Cardiac septum (tissue), 1 donor: ENCODE data around the gene NELL2. TPM values are rescaled to one million over a fixed set of nuclear protein-coding genes. Genes with fewer than 3 reads are reported as not detected.

Experiments used
- DNase-seq: peaks from one replicate; pipeline ENCODE4 v3.0.0-alpha.2; 2020; ENCODE audit warnings: low spot score
- intact Hi-C: fragments of 100-400 bp; cut with DNase I; formaldehyde crosslinking; loops from one replicate; pipeline ENCODE4 v1.14.0; 2022
- total RNA-seq: library from RNA; stranded (reverse); fragmentation: NEBNext Ultra II Directional; extraction: Animal tissue kit (Norgen Biotek cat#: 25700); gene quantifications from one replicate; pipeline ENCODE4 v1.2.1, GENCODE V29; 2021
- donor health status: DM: no; HTN: no; CAD: no.

Gene NELL2
- total RNA-seq, 1 donor from 2014 or later: 1.3 TPM

DNA sequence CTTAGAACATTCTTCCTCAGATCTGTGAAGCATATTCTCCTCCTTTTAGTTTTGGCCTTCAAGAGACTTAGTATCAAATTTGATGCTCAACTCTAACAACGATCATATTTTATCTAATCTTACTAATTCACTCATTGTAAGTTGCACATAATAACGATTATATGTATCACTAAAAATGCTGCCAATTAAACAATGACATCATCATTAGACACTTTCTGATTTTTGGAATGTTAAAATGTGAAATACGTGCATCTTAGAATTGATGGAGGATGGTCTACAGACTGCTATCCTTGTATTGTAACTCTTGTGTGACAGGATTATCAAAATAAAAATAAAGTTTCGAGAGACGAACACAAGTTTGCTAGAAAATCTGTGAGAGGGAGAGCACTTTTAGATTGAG, 311.0 kb downstream of the NELL2 start:
- intact Hi-C loops: no loop called here
- DNase-seq: no peak

DNA sequence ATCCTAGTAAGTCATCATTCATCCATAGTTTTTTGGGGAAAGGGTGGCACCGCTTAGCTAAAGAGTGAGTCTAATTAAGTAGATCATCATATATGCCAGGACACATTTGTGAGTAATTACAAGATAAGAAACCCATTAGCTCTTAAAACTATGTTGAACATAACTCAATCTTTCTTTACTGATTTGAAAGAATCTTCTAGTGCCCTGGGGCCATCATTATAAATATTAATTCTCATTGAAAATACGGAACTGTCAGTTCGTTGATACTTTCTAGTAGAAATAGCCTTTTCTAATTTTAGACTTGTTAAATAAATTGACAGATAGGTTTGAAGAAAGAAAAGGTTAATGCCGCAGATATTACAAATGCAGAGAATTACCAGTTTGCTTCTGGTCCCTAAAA, 312.6 kb downstream of the NELL2 start:
- DNase-seq: no peak
- intact Hi-C loops: no loop called here

DNA sequence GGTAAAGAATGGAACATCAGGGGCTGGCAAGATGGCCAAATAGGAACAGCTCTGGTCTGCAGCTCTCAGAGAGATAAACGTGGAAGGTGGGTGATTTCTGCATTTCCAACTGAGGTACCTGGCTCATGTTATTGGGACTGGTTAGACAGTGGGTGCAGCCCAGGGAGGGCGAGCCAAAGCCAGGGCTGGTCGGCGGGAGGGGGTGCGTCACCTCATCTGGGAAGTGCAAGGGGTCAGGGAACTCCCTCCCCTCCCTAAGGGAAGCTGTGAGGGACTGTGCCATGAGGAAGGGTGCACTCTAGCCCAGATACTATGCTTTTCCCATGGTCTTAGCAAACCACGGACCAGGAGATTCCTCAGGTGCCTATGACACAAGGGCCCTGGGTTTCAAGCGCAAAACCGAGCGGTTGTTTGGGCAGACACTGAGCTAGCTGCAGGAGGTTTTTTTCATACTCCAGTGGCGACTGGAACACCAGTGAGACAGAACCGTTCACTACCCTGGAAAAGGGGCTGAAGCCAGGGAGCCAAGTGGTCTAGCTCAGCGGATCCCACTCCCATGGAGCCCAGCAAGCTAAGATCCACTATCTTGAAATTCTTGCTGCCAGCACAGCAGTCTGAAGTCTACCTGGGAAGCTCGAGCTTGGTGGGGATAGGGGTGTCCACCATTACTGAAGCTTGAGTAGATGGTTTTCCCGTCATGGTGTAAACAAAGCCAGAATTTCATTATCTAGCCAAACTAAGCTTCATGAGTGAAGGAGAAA, 317.6 kb downstream of the NELL2 start:
- no peak for DNase-seq
- intact Hi-C loops: no loop called here

DNA sequence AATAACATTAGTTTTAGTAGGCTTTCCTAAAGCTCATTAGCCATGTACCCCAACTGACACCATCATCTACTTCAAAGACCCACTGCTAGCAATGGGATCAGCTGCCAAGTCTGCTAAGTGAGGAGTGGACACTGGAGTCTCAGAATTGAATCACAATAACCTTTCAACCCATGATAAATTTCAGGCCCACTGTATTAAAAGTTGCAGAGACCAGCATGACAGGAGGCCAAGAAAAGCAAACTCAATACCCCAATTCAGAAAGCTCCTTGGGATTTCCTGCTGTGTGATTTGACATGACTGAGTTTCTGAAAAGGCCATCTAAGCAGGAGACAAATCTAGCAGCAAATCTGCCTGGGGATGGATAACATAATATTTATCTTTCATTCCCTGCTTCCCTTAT, 320.7 kb downstream of the NELL2 start:
- intact Hi-C loops: no loop called here
- DNase-seq: no peak

DNA sequence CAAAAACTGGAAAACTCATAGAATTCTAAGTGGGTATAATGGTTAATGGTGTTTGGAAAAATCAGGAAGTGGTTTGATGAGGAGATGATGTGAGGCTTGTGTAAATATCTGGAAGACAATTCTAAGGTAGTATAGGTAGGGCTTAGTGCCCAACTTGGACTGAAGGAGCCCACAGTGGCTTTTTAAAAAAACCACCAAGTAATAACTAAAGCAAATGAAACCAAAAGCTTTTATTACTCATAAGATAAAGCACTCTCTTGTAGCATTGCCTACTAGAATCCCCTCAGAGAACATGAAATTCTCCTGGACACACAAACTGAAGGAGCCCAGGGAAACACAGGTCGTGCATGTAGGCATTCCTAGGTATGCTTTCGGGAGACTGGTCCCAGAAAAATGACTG, 324.5 kb downstream of the NELL2 start:
- DNase-seq: no peak
- intact Hi-C loops: no loop called here

DNA sequence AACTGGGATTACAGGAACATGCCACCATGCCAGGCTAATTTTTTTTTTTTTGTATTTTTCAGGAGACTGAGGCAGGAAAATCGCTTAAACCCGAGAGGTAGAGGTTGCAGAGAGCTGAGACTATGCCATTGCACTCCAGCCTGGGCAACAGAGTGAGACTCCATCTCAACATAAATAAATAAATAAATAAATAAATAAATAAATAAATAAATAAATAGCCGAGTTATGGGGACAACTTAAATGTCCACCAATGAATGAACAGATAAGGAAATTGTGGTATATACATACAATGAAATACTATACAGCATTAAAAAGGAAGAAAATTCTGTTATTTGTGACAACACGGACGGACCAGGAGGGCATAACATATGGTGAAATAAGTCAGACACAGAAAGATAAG, 325.7 kb downstream of the NELL2 start:
- intact Hi-C loops: no loop called here
- DNase-seq: no peak

DNA sequence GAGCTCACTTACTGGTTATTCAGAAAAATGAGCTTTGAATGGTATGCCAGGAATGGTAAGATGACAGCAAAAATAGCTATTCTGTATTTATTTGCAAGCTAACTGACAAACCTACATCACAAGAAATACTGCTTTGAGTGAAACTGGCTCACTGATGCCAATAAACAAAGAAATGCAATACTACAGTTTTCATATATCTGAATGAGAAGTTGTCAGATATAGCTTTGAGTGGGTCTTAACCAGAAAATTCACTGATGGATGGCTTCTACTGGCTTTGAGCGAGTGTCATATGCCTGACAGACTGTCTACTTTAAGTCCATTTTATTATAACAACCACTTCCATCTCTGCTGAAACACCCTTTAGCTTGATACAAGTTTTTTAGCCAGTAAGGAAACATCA, 330.1 kb downstream of the NELL2 start:
- intact Hi-C loops: no loop called here
- no peak for DNase-seq

DNA sequence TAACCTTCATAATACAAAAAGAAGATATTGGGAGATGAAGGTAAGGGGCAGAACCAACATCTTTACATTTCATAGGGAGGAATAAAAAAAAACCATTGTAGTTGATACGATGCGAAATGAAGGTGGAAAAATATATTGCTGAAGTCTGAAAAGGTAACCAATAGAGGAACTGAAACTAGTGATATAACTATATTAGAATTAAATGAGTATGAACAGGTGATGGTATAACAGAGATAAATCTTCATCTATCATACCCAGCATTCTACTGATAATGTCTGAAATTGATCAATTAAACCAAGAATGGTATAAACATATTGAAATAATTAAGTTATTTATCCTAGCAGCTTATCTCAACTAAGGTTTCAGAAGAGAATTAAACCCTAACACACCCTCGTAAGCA, 332.1 kb downstream of the NELL2 start:
- intact Hi-C loops: no loop called here
- DNase-seq: no peak

DNA sequence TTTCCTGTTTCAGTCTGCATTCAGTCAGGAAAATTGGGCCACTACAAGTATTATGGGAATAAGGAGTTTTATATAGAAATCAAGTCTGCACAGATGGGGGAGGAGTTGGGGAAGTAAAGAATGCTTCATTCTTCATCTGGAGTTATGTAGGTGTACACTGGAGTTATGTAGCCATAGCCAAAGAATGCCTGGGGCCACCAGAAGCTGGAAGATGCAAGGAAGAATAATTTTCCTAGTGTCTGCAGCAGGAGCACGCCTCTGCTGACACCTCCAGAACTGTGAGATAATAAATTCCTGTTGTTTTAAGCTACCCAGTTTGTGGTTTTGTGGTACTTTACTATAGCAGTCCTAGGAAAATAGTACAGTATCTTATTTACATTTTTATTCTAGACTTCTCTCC, 333.4 kb downstream of the NELL2 start:
- intact Hi-C loops: no loop called here
- no peak for DNase-seq

DNA sequence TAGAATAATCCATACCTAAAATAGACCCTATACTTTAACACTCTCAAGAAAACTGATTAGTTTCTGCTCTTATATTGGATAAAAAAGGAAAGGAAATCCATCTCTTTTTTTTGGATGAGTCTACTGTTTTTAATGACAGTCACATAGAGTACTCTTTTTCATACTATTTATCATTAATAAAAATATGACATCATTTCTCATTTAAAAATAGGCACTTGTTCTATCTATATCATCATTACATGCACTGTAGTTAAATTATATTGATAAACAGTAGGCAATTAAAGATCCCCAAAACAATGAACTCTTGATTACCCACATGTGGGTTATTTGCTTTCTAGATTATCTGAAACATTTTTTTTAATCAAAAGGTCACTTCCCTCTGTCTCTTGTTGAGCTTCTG, 338.8 kb downstream of the NELL2 start:
- intact Hi-C loops: no loop called here

DNA sequence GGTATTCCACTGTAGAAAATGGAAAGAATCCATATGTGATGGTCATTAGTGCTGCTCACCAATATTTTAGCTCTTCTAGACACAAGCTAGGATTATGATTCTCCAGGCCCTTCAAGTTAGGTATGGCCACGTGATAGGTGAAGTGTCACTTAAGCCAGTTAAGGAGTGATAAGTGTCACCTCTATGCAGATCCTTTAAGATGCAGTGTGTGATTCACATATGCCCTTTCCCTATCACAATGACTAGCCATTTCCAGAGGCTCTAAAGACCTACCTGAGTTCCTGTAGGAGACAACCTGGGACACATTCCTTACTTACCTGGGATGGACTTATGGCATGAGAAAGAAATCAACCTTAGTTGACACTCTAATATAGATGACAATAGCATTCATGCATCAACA, 343.2 kb downstream of the NELL2 start:
- intact Hi-C loops: no loop called here
- DNase-seq: no peak

More for the DNA sequence above, 338.8 kb downstream of the NELL2 start:
- DNase-seq: no peak

DNA sequence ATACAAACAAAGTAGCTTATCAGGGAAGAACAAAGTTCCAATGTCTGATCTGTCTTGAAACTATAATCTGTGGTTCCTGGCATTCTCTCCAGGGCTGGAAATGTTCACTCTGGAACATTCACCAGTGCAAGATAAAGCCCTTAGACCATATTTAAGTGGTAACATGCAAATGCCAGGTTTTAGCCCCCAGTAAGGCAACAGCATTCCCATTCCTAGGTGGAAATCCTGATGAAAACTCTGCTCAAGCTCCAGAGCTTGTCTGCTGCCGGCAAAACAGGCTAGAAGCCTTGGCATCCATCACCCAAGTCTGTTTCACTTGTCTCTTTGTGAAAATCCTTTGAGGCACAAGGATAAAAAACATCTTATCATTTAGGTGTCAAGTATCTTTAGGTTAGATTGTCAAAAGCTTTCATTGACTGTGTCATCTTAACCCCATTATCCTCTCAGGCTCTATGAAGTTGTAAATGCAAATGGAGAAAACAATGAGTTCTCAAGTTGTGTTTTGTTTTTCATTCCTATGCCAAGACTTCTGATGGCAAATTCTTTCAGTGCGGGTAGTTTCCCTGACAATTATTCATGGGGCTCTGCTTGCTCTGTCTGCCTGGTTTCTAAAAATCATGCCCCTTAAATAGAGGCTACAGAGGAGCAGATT, 344.7 kb downstream of the NELL2 start:
- no peak for DNase-seq
- intact Hi-C loops: no loop called here

DNA sequence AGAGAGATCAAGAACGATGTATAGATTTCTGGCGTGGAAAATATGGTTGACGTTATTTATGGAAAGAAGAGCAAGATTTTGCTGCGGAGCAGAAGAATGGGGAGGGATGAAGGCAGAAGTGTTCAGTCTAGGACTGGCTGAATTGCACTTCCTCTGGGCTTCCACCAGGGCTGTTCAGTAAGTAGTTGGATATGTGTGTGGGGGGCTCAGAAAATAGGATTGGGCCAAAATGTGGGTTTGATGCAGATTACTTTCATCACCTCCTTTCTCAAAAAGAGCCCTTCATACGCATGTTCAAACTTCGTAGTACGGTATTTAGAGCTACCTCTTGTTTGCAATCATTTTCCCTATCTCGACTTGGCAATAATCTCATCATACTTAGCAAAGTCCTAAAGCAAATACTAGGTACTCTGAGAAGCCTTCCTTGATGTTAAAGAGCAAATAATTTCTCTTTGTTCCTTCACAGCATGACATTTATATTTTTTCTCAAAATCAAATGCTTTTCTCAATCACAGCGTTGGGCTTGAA, 349.4 kb downstream of the NELL2 start:
- intact Hi-C loops: no loop called here
- DNase-seq: no peak

DNA sequence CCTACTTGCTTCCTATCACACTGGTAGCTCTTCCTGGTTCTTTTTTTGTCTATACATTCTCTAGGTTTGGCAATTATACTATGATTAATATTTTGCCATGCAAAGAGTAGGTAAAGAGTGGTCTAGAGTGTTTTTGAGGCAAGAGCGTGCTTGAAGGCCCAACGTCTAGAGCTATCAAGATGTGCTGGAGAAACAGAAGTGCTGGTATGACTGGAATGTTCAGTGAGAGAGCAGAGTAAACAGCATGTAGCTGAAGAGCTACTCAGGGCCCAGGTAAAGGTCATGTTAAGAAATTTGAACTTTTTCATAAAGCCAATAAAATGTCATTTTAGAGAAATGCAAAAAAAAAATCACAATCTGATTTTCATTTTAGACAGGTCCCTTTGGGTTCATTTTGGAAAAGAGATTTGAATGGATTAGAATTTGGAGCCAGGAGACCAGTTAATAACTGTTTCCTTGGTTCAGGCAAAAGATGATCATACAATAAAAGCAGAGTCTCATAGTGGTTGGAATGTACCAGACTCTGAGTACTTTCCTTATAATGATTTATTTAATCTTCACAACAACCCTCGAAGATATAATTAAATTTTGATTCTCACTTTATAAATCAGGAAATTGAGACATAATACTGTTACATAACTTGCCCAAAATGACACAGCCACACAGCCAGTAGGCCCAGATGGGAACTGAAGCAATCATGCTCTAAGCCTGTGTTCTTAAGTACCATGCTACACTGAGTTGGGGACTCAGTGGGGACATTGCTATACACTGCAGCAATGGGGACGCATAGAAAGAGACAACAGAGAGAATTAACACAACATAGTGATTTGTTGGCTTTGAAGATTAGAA, 350.1 kb downstream of the NELL2 start:
- intact Hi-C loops: no loop called here

DNA sequence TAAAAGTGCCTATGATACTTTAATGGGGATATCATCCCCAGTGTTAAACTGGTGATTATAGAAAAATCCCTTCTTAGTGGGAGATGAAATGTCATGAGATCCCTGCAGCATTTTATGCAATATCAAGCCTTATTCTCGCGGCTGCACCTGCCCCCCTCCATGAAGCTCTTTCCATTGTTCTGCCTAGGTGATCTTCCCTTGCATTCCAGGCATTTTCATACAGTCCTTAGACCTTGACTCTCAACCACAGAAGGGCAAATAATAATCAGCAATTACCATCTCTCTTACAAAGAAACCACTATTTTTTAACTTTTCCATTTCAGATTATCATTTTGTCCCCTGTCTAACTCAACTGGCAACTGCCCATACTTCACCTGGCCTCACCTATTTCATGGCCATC, 352.3 kb downstream of the NELL2 start:
- intact Hi-C loops: no loop called here

More for the DNA sequence above, 350.1 kb downstream of the NELL2 start:
- no peak for DNase-seq

DNA sequence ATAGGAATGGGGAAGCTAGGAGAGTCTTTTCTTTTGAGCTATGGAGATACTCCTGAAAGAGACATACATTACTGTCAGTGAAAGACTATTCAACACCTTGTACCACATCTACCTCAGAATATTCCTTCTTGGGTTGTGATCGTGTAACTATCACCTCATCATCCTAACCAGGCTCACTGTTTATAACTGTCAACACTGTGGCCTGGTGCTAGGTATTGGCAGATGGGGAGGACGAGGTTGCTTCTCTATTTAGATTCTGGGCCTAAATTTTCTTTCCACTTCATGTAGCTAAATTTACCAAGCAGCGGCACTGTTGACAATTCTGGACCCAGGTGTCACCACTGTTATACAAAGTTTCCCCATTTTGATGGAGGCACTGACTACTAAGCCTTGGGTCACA, 354.4 kb downstream of the NELL2 start:
- intact Hi-C loops: no loop called here
- DNase-seq: no peak

More for the DNA sequence above, 352.3 kb downstream of the NELL2 start:
- no peak for DNase-seq

DNA sequence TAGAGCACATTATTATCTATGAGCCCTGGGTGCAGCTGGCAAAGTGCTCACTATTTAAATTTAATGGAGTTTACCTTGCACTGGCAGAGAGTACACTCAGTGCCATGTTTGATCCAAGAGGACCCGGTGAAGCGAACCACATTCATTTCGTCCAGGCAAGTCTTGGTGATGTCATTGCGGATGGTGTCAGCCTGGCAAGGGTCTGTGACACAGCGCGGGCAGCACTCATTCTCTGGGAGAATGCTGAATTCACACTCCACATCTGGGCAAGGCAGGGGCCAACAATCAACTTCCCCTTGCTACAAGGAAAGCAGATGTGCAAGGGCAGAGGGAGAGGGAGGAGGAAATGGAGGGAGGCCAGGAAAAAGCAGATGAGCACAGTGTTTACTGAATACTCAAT, 356.2 kb downstream of the NELL2 start:
- DNase-seq: no peak
- intact Hi-C loops: no loop called here

DNA sequence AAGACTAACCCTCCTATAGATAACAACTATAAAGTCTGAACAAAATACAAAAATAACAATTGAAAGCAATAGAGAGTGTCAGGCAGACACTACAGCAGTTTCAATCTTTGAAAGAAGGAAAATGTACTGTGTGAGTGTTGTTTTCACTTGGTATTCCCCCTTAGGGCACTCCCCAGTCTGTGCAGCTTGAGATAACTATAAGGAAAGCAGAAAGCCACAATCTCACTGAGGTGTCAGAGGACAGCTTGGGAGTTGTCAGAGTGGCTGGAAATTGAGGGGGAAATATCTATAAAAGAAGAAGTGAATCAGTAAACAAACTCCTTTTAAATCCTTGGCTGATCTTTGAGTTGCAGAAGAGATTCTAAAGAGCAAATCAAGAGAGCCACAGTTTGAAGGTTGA, 364.8 kb downstream of the NELL2 start:
- intact Hi-C loops: no loop called here

DNA sequence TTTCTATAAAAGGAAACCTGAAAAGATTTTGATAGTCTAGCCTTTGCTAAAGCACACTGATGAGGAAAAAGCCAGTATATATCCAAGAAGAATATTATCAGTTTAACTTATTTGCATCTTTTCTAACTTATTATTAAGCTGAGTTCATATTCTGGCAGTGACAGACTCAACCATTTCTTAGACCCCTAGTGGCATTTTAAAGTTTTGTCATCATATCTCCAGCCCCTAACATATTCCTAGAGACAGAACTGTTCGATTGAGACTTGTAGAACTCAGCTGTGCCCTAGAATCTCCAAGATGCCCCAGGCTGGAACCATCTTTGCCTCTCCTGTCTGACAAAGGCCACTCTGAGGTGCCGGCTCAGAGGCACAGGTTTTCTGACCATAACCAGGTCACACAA, 365.6 kb downstream of the NELL2 start:
- intact Hi-C loops: no loop called here
- DNase-seq: no peak

More for the DNA sequence above, 364.8 kb downstream of the NELL2 start:
- DNase-seq: no peak

DNA sequence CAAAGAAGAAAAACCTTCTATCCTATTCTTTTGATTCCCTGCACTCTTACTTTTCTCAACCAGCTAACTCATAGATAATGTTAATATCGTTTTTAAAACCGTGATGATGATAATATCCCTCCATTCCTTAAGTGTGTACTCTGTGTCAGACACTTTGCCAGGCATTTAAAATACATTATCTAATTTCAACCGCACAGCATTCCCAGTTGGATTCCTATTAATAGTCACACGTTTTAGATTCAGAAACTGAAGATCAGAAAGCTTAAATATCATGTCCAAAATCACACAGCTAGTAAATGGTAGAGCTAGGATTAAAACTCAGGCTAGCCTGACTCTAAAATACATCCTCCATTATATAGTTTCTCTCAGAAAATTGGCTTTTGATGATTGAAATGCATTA, 366.0 kb downstream of the NELL2 start:
- intact Hi-C loops: no loop called here

More for the DNA sequence above, 366.0 kb downstream of the NELL2 start:
- DNase-seq: no peak
